ENCODE data around the gene KRT78. TPM values are rescaled to one million over a fixed set of nuclear protein-coding genes. Genes with fewer than 3 reads are reported as not detected.

KRT78 gene
- total and polyA plus RNA-seq, 2 of the 13 experiments (the other 11 are each of a cell fraction or from before 2014, with no cell fraction given): not detected

GRCh38 chr12:52884526-52885293, 35.9 kb upstream of the KRT78 start:
- BruUV-seq (replicated peaks): no TSS peak
- no peaks in the 10 kb centered on the region for H3K36me3 ChIP-seq (replicated peaks in 1 of 2; ENCODE audit: control insufficient read depth in 1 of 2, insufficient read depth in 2 of 2, low read length in 2 of 2)
- peak overlapping the region; percentile 68 for H3K4me2 ChIP-seq (ENCODE audit: low read depth, low read length)
- ATAC-seq (peak; percentile 80), DNase-seq (ENCODE audit: low spot score) (peak; percentile 97), FAIRE-seq (peak; percentile 90)
- no peaks in the 10 kb centered on the region for H3K79me2 ChIP-seq (ENCODE audit: insufficient read depth, low read length)
- H2AFZ ChIP-seq (ENCODE audit: low read length): peak overlapping the region; percentile 55
- H4K20me1 ChIP-seq (ENCODE audit: insufficient read depth, low read length): no peaks in the 10 kb centered on the region
- H3K27ac ChIP-seq (ENCODE audit: extremely low read length, insufficient read depth, low read length): peak overlapping the region; percentile 86
- peak overlapping the region in 2 of 3 experiments; percentile 29 to 42; a peak in 1 of 6 replicates for H3K4me3 ChIP-seq (replicated peaks in 1 of 3; ENCODE audit: insufficient read depth in 1 of 3, low read depth in 2 of 3, low read length in 3 of 3)
- POLR2A ChIA-PET: interaction anchor here (0.8 to 3.1 kb wide), 18 partner anchors 10 to 163 kb away, joined by 3 to 40 read pairs (median 8); partner anchors contain the start of genes EIF4B, KRT18 and KRT8
- CTCF ChIA-PET (ENCODE audit: low intra/inter-chr PET ratio, low total read pairs): interaction anchor here (0.8 to 6.2 kb wide), 7 partner anchors 11 to 95 kb away, joined by 3 to 212 read pairs (median 8); partner anchors contain the start of gene KRT8
- intact Hi-C loops (cut with micrococcal nuclease; ENCODE audit: unreplicated experiment) (loop anchor here (1.0 to 5.0 kb wide), 4 partner anchors 20 to 512 kb away; no protein-coding TSS in a partner anchor), in situ Hi-C loops (cut with HindIII; ENCODE audit: extremely low pct_ligation_motif_present, low pct_unique_long_range_greater_than_20kb) (loop anchor here (5.0 kb wide), 1 partner anchor 93 kb away; no protein-coding TSS in a partner anchor)
- peak overlapping the region; percentile 64; the same call in 1 of the 2 replicates for H3K9ac ChIP-seq (ENCODE audit: insufficient read depth, low read depth, low read length)
- H3K4me1 ChIP-seq (ENCODE audit: insufficient read depth, low read length): peaks cover 60% of the 10 kb centered on the region
- H3K27me3 ChIP-seq (ENCODE audit: control insufficient read depth in 1 of 2, insufficient read depth in 2 of 2, low read length in 2 of 2): no peaks in the 10 kb centered on the region
- H3K9me3 ChIP-seq (ENCODE audit: low read length): no peaks in the 10 kb centered on the region
- WGBS (ENCODE audit: low lambda C conversion rate): 19% methylated on average over 10 of the region's 13 CpGs
- TF ChIP-seq TFDP1 (CRISPR knock-in tag; IDR thresholded peaks at IDR 0.05; ENCODE audit: borderline replicate concordance) (no peak), ZIK1 (CRISPR knock-in tag; IDR thresholded peaks at IDR 0.05; ENCODE audit: borderline replicate concordance, low read depth) (no peak), HDAC6 (IDR thresholded peaks at IDR 0.05; ENCODE audit: low read depth, low read length) (no peak), ZNF282 (IDR thresholded peaks at IDR 0.05; ENCODE audit: partially characterized antibody) (no peak), TARDBP (CRISPR knock-in tag; IDR thresholded peaks at IDR 0.05) (peak; percentile 76), ZNF792 (CRISPR knock-in tag; IDR thresholded peaks at IDR 0.05) (no peak), ZNF501 (CRISPR knock-in tag; IDR thresholded peaks at IDR 0.05) (peak; percentile 67; the same call in 1 of the 2 replicates), MIXL1 (CRISPR knock-in tag; IDR thresholded peaks at IDR 0.05) (peak; percentile 86), NPAS2 (CRISPR knock-in tag; IDR thresholded peaks at IDR 0.05; ENCODE audit: borderline replicate concordance) (no peak), ZNF331 (CRISPR knock-in tag; IDR thresholded peaks at IDR 0.05) (0 out of 2 replicates have a peak, but pooled peaks have one; percentile 5), RARA (CRISPR knock-in tag; IDR thresholded peaks at IDR 0.05) (0 out of 2 replicates have a peak, but pooled peaks have one; percentile 53)
- TF ChIP-seq, protein P1, sequence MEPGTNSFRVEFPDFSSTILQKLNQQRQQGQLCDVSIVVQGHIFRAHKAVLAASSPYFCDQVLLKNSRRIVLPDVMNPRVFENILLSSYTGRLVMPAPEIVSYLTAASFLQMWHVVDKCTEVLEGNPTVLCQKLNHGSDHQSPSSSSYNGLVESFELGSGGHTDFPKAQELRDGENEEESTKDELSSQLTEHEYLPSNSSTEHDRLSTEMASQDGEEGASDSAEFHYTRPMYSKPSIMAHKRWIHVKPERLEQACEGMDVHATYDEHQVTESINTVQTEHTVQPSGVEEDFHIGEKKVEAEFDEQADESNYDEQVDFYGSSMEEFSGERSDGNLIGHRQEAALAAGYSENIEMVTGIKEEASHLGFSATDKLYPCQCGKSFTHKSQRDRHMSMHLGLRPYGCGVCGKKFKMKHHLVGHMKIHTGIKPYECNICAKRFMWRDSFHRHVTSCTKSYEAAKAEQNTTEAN (CRISPR knock-in tag; conservative IDR thresholded peaks at IDR 0.05): 0 out of 2 replicates have a peak, but pooled peaks have one; percentile 28
- TF ChIP-seq, protein P2, sequence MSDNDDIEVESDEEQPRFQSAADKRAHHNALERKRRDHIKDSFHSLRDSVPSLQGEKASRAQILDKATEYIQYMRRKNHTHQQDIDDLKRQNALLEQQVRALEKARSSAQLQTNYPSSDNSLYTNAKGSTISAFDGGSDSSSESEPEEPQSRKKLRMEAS (IDR thresholded peaks at IDR 0.05): peak; percentile 58
- TF ChIP-seq, protein P3, sequence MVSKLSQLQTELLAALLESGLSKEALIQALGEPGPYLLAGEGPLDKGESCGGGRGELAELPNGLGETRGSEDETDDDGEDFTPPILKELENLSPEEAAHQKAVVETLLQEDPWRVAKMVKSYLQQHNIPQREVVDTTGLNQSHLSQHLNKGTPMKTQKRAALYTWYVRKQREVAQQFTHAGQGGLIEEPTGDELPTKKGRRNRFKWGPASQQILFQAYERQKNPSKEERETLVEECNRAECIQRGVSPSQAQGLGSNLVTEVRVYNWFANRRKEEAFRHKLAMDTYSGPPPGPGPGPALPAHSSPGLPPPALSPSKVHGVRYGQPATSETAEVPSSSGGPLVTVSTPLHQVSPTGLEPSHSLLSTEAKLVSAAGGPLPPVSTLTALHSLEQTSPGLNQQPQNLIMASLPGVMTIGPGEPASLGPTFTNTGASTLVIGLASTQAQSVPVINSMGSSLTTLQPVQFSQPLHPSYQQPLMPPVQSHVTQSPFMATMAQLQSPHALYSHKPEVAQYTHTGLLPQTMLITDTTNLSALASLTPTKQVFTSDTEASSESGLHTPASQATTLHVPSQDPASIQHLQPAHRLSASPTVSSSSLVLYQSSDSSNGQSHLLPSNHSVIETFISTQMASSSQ (IDR thresholded peaks at IDR 0.05; ENCODE audit: low read depth): peak; percentile 92
- TF ChIP-seq, protein P3 (CRISPR knock-in tag; IDR thresholded peaks at IDR 0.05; ENCODE audit: borderline replicate concordance): peak; percentile 96
